Lower leg skin (tissue), 3 donors: ENCODE data around the gene BEST4.

Experiments
- POLR2A ChIP-seq, 2 donors: fragments of 450-650 bp; IDR thresholded peaks; one replicate each; pipeline ENCODE4 v1.6.1; 2016 to 2017; ENCODE audit warnings: antibody characterized with exemption in 2 of 2, mild to moderate bottlenecking in 1 of 2, moderate library complexity in 1 of 2
- TF ChIP-seq, protein P1 (sequence below), 3 donors: fragments of 450-650 bp; IDR thresholded peaks; one replicate each; pipeline ENCODE4 v1.5.1; 2016; ENCODE audit warnings: antibody characterized with exemption in 3 of 3, mild to moderate bottlenecking in 3 of 3, moderate library complexity in 2 of 3

- TF ChIP-seq, protein P1, sequence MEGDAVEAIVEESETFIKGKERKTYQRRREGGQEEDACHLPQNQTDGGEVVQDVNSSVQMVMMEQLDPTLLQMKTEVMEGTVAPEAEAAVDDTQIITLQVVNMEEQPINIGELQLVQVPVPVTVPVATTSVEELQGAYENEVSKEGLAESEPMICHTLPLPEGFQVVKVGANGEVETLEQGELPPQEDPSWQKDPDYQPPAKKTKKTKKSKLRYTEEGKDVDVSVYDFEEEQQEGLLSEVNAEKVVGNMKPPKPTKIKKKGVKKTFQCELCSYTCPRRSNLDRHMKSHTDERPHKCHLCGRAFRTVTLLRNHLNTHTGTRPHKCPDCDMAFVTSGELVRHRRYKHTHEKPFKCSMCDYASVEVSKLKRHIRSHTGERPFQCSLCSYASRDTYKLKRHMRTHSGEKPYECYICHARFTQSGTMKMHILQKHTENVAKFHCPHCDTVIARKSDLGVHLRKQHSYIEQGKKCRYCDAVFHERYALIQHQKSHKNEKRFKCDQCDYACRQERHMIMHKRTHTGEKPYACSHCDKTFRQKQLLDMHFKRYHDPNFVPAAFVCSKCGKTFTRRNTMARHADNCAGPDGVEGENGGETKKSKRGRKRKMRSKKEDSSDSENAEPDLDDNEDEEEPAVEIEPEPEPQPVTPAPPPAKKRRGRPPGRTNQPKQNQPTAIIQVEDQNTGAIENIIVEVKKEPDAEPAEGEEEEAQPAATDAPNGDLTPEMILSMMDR (IDR thresholded peaks at IDR 0.05), result no peak
- TF ChIP-seq POLR2A (IDR thresholded peaks at IDR 0.05), result no peak
These were observed 22.3 kb upstream of the BEST4 start for GRCh38 chr1:44810101-44810761.
